ENCODE results near the gene SNX2. TPM values are rescaled to one million over a fixed set of nuclear protein-coding genes. Genes with fewer than 3 reads are reported as not detected.

The SNX2 gene
- polyA plus RNA-seq, 1 experiment, result 63.9 TPM

GRCh38 chr5:122736086-122736845 is 38.6 kb upstream of the SNX2 start:
- ChIA-PET CTCF (no interaction called here), POLR2A (no interaction called here)
- Histone ChIP-seq H3K9me3 (ENCODE audit: control insufficient read depth, insufficient read depth, low read length) (no peaks in the 10 kb centered on the region), H3K27me3 (ENCODE audit: control insufficient read depth, insufficient read depth, low read length) (no peaks in the 10 kb centered on the region), H3K4me3 (ENCODE audit: low read depth, low read length) (no peak overlapping the region), H3K27ac (ENCODE audit: low read depth, low read length) (no peak overlapping the region)
- no peak for DNase-seq (ENCODE audit: low read depth, low spot score)
- no peak for TF ChIP-seq CTCF (IDR thresholded peaks at IDR 0.05; ENCODE audit: low read depth, low read length)

GRCh38 chr5:122738088-122738487 is 36.8 kb upstream of the SNX2 start:
- ChIA-PET CTCF (interaction anchor here (1.4 kb wide), 1 partner anchor 33 kb away, joined by 5 read pairs; no protein-coding TSS in a partner anchor), POLR2A (no interaction called here)
- Histone ChIP-seq H3K27me3 (ENCODE audit: control insufficient read depth, insufficient read depth, low read length) (no peaks in the 10 kb centered on the region), H3K4me3 (ENCODE audit: low read depth, low read length) (no peak overlapping the region), H3K9me3 (ENCODE audit: control insufficient read depth, insufficient read depth, low read length) (no peaks in the 10 kb centered on the region), H3K27ac (ENCODE audit: low read depth, low read length) (no peak overlapping the region)
- no peak for DNase-seq (ENCODE audit: low read depth, low spot score)
- TF ChIP-seq CTCF (IDR thresholded peaks at IDR 0.05; ENCODE audit: low read depth, low read length), result no peak

GRCh38 chr5:122741681-122742080 is 33.2 kb upstream of the SNX2 start:
- ChIA-PET POLR2A (no interaction called here), CTCF (interaction anchor here (0.6 kb wide), 1 partner anchor 21 kb away, joined by 4 read pairs; no protein-coding TSS in a partner anchor)
- no peak for DNase-seq (ENCODE audit: low read depth, low spot score)
- Histone ChIP-seq H3K27ac (ENCODE audit: low read depth, low read length) (no peak overlapping the region), H3K9me3 (ENCODE audit: control insufficient read depth, insufficient read depth, low read length) (no peaks in the 10 kb centered on the region), H3K27me3 (ENCODE audit: control insufficient read depth, insufficient read depth, low read length) (no peaks in the 10 kb centered on the region), H3K4me3 (ENCODE audit: low read depth, low read length) (no peak overlapping the region)
- TF ChIP-seq CTCF (IDR thresholded peaks at IDR 0.05; ENCODE audit: low read depth, low read length), result no peak

- TF ChIP-seq CTCF (IDR thresholded peaks at IDR 0.05; ENCODE audit: low read depth, low read length), result no peak
- ChIA-PET POLR2A (interaction anchor here (0.6 kb wide), 1 partner anchor 9 kb away, joined by 3 read pairs; no protein-coding TSS in a partner anchor), CTCF (interaction anchor here (0.6 to 1.3 kb wide), 2 partner anchors 10 to 39 kb away, joined by 4 to 10 read pairs; no protein-coding TSS in a partner anchor)
- DNase-seq (ENCODE audit: low read depth, low spot score), result no peak
- Histone ChIP-seq H3K27ac (ENCODE audit: low read depth, low read length) (no peak overlapping the region), H3K4me3 (ENCODE audit: low read depth, low read length) (no peak overlapping the region), H3K9me3 (ENCODE audit: control insufficient read depth, insufficient read depth, low read length) (no peaks in the 10 kb centered on the region), H3K27me3 (ENCODE audit: control insufficient read depth, insufficient read depth, low read length) (no peaks in the 10 kb centered on the region)
Observed at GRCh38 chr5:122743261-122743660, 31.6 kb upstream of the SNX2 start.

GRCh38 chr5:122745597-122745996 is 29.3 kb upstream of the SNX2 start:
- Histone ChIP-seq H3K27me3 (ENCODE audit: control insufficient read depth, insufficient read depth, low read length) (no peaks in the 10 kb centered on the region), H3K27ac (ENCODE audit: low read depth, low read length) (no peak overlapping the region), H3K9me3 (ENCODE audit: control insufficient read depth, insufficient read depth, low read length) (no peaks in the 10 kb centered on the region), H3K4me3 (ENCODE audit: low read depth, low read length) (no peak overlapping the region)
- CTCF ChIA-PET, result no interaction called here
- no peak for DNase-seq (ENCODE audit: low read depth, low spot score)
- TF ChIP-seq CTCF (IDR thresholded peaks at IDR 0.05; ENCODE audit: low read depth, low read length), result no peak
- POLR2A ChIA-PET, result no interaction called here
